ENCODE results near the gene POTEF.
A peak's percentile ranks its signal among the peaks of the same experiment; 100 is the strongest.
"Not testable (repeated sequence)": the region's sequence is repeated elsewhere in the genome, so short reads cannot be mapped to it uniquely, and the experiment has no call there.

POTEF gene

DNA sequence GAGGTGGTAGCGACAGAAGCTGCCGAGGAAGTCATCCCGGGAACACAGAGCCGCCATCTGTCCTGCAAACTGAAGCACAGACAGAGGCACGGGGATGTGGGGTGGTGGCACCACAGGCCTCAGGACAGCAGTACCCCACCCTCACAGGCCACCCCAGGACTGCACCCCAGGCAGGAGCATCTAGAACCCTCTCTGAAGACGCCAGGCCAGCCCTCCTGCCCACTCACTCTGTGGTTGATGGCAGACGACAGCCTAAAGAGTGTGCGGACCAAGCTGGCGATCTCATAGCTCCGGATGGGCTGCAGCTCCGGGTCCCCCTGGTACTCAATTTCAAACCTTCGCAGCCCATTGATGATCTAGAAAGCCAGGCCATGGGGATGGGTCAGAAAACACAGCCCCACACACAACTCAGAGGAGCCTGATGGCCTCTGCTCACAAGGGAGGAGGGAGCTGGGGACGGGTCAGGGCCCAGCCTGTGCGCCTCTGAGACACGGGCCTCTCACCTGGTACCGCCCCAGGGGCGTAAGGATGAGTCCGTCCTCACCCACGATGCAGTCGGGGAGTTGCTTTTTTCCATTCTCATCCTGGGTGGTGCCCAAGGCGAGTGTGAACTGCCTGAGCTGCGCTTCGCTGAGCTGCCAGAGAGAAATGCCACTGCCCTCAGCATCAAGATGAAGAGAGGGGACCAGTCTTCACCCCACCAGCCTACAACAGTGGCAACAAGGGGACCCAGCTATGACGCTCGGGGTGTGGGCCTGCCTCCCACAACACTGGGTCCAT is 24.0 kb upstream of the POTEF start:
- no peak for DNase-seq

DNA sequence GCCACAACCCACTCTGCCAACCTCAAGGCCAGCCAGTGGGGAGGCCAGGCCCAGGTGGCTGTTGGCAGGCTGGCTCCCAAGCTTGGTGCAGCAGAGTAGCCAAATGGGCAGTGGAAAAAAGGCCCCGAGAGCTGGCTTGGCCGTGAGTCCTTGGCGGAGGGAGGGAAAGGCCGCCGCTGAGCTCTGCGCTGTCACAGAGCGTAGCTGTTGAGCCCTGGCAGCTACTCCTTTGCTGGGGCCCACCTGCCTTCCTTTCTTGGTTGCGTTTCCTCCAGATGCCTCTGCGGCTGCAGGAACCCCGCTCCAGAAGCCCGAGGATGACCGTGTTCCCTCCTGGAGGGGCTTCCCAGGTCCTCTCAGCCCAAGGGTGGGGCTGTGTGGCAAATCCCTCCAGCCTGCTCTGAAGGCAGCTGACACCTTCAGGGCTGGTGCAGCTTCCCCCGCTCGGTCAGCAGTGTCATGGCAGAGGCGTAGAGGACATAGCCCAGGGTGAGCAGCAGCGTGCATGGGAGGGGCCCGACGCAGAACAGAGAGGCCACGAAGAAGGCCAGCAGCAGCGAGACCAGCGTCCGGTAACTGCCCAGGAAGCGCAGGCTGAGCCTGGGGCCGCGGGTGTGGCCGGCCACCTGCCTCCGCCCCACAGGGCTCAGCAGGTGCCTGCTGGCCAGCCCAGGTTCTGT is 23.3 kb upstream of the POTEF start:
- DNase-seq = not testable (repeated sequence)

DNA sequence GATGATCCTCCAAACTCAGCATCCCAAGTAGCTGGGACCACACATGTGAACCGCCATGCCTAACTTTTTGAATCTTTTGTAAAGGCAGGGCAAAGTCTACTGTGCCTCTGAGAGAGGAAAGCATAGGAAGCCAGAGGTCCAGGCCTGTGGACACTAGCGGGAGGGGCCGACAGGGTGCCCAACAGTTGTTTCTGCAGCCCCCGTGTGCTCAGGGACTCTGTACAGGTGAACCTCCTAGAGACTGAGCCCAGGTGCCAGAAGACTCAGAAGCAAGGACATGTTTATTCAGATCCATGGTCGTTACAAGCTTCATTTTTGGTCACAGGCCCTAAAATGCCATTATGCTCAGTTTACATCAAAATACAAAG is 22.1 kb upstream of the POTEF start:
- not testable (repeated sequence) for DNase-seq

DNA sequence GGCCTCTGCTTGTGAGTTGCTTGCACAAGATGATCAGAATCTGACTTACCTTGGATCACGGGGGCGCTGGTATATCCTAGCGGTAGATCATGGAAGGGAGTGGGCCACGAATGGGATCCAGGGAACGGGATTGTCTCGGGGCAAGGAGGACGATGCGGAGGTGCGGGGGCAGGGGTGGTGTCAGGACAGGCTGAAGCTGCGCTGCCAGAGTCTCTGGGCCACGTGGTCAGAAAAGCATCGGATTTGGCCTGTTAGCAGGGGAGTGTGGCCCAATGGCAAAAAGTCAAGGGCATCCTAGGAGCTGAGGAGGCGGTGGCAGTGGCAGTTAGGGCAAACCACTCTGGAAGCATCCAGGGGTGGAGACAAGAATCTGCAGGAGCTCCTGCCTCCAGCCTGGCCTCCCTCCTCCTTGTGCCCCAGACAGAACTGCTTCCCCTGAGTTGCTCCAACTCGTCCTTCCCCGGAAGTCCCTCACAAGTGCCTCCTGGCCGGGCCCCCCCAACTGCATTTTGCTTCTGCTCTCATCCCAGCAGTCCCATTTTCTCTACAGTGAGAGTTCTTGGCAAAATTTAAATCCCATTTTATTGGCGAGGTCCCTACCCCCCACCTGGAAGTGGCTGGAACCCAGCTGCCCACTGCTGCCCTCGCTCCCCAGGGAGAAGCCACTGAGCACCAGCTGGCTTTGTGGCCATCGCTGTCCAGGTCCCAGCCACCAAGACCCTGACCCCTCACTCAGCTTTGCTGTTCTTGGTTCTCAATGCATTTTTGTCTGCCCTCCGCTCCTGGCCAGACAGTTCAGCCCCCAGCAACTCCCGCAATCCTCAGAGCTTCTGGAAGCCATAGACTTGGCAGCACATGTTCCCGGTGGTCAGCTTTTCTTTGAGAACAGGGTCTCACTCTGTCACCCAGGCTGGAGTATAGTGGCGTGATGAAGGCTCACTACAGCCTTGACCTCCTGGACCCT is 21.4 kb upstream of the POTEF start:
- DNase-seq = no peak

DNA sequence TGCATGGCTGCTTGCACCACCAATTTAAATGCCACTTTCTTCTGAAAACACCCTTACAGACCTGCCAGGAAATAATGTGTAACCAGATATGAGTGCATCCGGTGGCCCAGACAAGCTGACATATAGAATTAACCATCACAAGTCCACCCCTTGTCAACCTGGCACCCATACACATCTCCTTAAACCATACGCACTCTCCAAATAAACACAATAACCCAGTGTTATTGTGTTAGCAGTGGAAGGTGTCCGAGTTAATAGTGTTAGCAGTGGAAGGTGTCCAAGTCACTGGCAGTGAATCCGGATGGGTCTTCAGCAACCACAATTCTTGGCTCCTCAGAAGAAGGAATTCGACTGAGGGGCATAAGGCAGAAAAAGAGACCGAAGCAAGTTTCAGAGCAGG is 19.5 kb upstream of the POTEF start:
- DNase-seq = peak; percentile 14

DNA sequence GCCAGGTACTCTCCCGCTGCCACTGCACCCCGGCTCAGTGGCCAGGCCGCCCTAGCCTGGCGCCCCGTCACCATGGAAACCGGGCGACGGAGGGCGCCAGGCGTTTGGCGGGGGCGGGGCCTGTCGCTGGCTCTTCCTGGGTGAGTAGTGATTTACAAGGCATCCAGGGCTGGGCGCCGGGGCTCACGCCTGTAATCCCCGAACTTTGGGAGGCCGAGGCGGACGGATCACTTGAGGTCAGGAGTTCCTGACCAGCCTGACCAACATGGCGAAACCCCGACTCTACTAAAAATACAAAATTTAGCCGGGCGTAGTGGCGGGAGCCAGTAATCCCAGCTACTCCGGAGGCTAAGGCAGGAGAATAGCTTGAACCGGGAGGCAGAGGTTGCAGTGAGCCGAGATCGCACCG is 16.0 kb upstream of the POTEF start, which contains the start of gene CCDC74B:
Gene CCDC74B, minus strand, starts transcription at position 107 of the 409 bp plus-strand sequence. CDS start 116 bp downstream, outside the sequence.
- peak; percentile 48 for DNase-seq

DNA sequence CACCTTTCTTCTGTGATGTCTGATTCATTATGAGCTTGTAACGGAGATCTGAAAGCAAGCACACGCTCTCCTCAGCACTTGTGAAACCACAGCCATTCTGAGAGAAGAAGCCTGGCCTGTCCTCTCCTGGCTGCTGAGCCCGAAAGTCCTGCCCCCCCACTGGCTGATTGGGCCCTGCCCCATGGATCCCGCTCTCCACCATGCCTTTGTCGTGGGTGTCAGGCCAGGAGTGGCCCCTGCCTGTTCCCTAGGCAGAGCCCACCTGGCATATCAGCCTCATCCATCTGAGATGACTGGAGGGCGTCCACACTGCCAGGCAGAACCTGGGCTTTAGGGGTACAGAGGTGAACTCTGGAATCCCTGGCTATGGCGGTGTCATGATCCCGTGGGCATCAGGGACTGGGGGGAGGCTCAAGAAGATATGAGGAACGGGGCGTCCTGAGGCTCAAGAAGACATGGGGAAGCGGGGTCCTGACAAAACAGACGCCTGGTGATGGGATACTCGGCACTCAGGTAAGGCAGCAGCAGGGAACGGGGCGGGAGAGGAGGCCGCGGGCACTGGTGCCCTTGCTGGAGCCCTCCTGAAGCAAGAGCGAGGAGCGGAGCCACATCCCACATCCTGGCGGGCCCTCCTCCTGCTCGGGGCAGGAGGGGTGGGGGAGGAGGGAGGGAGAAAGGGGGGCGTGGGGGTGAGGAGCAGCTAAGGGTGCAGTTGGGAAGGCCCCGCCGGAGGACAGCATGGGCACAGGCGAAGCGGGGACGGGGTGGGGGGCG is 14.4 kb upstream of the POTEF start:
- not testable (repeated sequence) for DNase-seq

DNA sequence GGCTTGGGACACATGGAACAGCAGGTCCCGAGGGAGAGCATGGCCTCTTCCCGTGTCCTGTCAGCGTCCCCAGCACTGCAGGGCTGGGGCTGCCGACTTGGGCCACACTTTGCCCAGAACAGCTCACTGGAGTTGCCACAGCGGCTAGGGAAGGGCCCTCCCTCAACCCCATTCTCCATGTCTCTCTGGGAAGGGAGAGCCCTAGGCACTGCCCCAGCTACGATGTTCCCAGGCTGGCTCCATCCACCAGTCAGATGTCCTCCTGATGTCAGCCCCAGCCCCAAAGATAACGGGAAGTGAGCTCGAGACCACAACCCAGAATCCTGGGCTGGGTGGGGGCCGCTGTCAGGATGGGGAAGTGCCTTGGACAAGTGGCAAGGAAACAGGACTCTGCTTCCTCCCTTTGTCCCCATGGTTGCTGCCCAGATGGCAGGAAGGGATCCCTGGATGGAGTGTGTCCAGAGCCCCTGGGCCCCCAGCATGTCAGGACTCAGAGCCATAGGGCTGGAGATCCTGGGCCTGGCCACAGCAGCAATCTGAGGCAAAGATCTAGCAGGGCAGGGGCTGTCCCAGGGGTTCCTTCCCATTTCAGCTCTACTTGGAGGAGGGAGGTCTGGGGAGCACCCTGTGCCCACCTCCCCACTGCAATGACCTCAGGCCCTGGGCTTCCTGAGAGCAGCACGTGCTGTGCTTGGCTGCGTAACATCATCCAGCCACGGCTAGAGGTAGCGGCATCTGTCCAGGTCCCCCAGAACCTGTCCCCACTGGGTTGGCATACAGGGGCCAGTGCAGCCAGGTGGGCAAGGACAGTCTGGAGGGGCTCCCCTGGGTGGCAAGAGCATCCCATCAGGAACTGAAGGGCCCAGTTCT is 13.6 kb upstream of the POTEF start:
- not testable (repeated sequence) for DNase-seq

DNA sequence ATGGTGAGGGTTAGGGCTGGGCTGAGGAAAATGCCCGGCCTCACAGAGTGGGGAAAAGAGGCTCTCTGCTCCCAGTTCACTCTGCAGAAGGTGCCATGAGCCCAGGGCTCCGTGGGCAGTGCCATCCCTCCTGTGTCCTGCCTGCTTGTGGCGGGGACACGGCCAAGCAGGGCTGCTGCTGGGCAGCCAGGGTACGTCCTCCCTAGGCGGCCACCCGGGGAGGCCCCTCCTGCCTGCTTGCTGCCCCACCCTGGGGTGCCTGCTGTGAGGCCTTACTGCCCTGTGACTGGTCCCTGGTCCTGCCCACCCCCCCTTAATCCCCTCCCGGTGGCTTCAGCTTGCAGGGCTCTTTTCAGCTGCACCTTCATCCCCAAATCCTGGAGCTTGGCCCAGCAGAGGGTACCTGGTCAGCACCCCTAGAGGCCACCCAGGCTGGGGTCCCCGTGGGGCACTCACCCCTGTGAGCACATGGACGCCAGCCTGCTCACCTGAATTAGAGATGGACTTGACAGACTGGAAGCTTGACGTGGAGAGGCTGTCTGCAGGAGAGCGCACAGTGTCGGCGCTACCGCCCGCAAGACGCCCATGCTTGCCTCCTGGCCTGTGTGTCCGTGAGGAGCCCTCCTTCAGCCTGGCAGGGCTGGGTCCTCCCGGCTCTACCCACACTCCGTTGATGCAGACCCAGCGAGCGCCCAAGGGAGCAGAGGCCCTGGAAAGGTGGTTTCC is 12.8 kb upstream of the POTEF start:
- DNase-seq = not testable (repeated sequence)

DNA sequence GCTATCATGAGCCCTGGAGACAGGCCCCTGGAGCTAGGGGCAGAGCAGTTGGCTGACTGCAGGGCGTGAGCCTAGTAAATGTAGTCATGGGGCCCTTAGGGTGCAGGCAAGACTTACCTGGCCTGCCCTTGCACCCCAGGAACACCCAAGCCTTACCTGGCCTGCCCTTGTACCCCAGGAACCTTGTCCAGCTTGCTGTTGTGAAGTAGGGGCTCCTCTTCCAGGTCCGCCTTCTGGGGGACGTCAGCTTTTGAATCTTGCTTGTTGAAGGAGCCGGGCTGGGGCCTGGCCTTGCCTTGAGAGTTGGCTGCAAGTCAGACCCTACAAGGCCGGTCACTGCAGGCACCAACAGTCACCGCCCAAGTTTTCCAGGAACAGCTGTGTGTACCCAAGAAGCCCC is 12.0 kb upstream of the POTEF start:
- DNase-seq = not testable (repeated sequence)

DNA sequence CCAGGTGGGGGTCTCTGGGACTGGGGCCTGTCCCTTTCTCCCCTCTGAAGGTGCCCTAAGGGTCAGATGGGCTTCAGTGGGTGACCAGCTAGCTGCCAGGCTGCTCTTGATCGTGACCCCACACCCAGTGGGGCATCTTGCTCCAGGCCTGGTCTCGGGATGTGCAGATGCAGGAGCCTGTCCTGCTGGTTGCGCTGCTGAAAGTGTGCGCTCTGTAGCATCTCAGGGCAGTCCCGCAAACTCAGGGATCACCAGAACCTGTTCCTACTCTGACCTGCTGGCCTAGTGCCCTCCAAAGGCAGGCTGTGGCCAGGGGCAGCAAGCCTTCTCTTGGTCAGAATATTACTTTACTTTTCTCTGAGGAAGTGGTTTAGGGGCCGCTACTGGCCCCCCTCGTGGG is 11.5 kb upstream of the POTEF start:
- not testable (repeated sequence) for DNase-seq

DNA sequence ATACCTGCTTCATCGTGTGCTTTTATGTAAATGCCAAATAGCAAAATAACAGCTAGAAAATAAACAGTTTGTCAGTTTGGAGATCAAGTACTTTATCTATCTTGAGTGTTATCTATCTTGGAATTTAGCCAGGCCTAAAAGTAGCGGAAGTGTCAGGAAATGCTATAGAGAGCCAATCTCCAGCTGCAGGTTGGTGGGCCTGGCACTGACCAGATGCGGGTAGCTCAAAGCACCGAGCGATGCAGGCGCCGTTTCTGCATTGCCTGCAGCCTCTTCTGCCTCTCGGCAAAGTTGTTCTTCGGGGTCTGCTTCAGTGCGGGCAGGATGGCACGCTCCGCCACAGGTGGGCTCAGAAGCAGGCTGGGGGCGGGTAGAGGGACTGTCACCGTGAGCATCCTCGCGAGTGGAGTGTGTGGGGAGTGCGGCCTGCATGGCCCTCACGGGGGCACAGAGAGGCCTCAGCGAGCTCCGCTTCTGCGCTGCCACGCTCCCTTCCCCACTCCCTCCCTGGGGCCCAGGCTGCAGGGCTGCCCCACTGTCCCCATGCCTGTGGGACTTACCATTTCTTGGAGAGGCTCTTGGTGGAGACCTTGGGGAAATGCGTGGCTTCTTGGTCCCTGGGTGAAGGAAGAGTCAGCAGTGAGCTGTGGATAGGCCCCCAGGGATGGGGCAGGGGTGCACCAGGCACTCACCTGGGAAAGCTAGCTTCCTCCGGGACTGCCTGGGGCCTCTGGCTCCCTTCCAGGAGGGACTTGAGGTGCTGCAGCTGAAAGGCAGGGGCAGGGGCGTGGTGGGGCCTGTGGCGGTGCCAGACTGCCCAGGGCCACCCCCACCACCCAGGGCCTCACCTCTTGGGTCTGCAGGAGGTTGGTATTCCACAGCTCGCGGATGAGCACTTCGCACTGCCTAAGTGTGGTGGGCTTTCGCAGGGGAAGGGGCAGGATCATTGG is 10.6 kb upstream of the POTEF start:
- peak; percentile 7 for DNase-seq

DNA sequence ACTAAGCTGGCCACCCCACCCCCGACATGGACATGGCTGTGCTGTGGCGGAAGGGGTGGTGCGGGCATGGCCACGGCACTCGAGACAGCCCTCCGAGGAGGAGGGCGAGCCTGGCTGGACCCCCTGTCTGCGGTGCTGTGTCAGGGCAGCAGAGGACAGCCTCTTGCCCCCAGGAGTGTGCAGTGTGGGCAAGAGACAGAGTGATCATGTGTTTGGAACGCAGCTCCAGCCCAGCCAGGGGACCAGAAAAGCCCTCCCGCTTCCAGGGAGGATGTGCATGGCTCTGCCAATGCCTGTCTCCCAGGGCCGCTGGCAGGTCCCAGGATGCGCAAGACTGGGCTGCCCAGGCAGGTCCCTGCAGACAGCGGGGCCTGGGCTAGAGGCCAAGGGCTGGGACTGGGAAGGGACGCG is 9.8 kb upstream of the POTEF start:
- not testable (repeated sequence) for DNase-seq

DNA sequence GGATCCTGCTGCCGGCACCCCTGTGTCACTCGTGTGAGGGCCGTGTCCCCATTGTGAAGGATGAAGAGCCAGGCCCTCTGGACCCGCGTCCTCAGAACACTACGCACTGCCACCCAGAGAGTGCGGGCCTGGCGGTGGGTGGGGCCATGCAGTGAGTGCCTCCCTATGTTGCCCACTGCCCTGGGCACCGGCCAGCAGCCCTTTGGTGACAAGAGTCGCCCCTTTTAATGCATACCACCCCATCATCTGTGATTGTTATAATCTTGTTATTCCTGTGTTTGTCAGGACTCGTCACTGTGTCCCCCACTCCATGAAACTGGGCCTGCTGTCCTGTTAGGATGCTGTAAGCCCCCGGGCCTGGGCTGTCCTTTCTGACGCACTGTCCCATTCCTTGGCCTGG is 9.3 kb upstream of the POTEF start:
- not testable (repeated sequence) for DNase-seq

DNA sequence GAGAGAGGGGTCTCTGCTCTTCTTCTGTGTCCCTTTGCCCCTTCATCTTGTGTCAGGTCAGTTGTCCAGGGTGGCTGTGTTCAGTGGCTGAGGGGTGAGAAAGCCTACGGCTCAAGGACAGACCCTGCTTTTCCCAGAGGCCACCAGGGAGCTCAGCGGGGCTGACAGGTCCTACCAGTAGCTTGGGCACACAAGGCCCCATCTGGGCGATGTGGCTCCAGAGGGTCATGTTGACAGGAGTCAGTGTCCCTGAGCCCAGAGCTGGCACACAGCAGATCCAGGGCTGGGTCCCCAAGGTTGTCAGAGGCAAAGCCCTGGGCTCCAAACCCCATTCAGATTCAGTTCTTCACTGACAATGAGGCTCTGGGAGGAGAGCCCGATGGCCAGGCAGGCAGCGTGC is 8.1 kb upstream of the POTEF start:
- DNase-seq = not testable (repeated sequence)

DNA sequence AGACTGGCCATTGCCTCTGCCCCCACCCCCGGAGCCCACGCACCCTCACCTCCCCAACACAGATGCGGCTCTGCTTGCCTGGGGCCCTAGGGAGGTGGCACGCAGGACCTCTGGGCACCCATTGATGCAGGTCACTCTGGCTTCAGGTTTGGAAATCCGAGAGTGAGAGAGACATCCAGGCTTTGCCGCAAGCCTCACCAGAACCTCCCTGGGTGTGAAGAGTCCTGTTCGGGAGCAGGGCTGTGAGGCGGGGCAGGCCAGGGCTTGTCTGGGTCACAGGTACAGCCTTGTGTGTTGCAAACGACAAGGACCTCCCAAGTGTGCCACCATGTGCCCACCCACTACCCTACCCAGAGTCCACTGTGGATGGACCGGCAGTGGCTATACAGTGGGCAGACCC is 7.5 kb upstream of the POTEF start:
- DNase-seq = not testable (repeated sequence)

DNA sequence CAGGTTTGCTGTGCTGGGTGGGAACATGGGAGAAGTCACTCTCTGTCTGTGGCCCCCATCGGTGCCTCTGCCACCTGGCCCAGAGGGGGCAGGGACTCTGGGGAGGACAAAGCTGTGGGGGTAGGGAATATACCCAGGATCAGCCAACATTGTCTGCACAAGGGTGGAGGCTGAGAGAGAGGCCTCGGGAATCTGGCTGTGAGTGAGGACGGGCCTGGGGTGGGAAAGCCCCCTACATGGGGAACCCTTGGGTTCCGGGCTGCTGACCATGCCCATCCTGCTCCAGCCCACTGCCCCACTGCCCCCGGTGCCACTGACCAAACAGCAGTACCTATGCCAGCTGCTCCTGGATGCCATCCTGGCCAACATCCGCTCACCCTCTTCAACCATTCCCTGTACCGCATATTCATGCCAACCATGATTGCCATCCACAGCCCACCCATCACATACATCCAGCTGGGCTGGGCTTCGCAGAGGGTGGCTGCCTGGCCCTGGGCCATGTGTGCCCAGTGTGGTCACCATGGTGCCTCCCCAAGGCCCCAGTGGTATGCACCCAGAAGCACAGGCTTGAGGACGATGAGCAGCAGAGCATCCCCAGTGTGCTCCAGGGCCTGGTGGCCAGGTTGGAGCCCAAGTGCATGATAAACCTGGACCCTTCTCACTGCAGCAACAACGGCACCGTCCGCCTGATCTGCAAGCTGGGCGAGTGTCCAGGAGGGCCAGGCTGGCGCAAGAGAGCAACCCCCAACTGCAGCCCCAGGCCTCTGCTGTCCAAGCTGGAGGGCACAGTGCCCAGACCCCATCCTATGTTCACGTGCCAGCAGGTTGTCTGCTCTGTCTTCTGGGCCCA is 6.9 kb upstream of the POTEF start:
- DNase-seq = no peak

DNA sequence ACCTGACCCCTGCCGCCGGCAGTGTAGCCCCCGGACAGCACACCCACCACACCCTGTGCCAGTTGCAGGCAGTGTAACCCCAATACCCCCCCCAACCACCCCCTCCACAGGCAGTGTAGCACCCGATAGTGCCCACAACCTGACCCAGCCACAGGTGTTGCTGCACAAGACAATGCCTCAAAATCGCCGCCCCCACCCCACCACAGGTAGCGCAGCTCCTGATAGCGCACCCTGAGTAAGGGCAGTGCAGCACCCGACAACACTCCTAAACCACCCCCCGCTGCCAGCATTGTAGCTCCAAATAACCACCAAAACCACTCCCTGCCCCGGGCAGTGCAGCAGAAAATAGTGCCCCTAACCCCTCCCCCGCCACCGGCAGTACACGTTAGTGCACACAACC is 558 bp downstream of the POTEF start:
- not testable (repeated sequence) for DNase-seq

Measured in NCI-H1092 treated with DMSO at 0.1 percent for 48 hours (cell line).